Measurements from ENCODE around the gene GANAB. TPM values are rescaled to one million over a fixed set of nuclear protein-coding genes. Genes with fewer than 3 reads are reported as not detected.
A peak's percentile ranks its signal among the peaks of the same experiment; 100 is the strongest.

GANAB gene
- polyA plus RNA-seq, 3 donors: 99.7 to 116 (median 109) TPM

DNA sequence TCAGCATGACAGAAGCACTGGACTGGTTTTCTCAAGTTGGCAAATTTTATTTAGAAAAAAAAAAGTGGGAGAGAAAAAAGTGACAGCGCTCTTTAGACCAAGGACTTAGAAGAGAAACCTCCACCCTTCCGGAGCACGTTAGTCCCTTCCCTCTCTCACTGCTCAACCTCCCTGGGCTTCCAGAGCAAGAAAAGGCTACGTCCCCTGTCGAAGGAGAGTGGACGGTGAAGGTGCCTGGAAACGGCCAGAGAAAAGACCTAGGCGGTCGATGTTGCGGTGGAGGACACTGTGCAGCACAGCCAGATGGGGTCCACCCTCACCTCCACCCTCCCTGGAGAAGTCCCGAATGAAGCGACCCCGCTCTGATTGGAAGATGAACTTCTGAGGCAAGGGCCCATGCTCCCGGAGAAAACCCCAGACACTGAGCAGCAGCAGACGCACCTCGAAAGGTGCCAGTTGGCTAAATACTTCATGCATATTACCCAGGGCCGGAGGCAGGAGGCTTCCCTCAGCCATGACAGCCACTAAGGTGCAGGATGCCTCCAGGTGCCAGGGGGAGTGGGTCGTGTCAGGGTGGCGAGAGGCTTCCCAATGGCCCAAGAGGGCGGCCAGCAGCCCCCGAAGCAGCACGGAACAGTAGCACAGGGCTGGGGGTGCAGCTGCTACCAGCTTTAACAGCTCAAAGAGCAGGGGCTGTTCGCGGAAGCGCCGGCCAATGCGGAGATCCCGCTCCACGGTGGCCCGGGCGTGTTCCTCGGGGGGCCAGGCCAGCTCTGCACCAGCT, 604 bp upstream of the GANAB start:
- intact Hi-C loops (cut with micrococcal nuclease): loop anchor here in 1 of 2 donors (5.0 kb wide), 1 partner anchor 45 kb away; the partner anchor contains the start of gene MTA2
- peak overlapping the region; percentile 96 for H3K9ac ChIP-seq (ENCODE audit: insufficient read depth, low read length, poor library complexity, severe bottlenecking)
- no peaks in the 10 kb centered on the region for H4K20me1 ChIP-seq (ENCODE audit: insufficient read depth, low read length)
- 94% methylated on average over 18 of the region's 32 CpGs for WGBS (ENCODE audit: insufficient coverage)
- no peak overlapping the region for H2AFZ ChIP-seq (ENCODE audit: insufficient read depth, low read depth, low read length, poor library complexity, severe bottlenecking)
- H3K4me3 Mint-ChIP-seq: peak overlapping the region; percentile 42 to 87
- peaks cover 72% of the 10 kb centered on the region for H3K79me2 ChIP-seq (ENCODE audit: insufficient read depth, low read length)
- peaks cover 0 to 4% (median 0%) of the 10 kb centered on the region in 3 donors for H3K27me3 Mint-ChIP-seq (ENCODE audit: low read depth in 3 of 3)
- peak overlapping the region; percentile 74 to 82 for H3K27ac ChIP-seq (ENCODE audit: low read depth in 1 of 2, low read length in 2 of 2)
- peak overlapping the region; percentile 98 for H3K4me2 ChIP-seq (replicated peaks; ENCODE audit: extremely low read depth, low read length, poor library complexity, severe bottlenecking)
- DNase-seq: no peak
- H3K36me3 ChIP-seq (replicated peaks in 1 of 2; ENCODE audit: control insufficient read depth in 1 of 2, insufficient read depth in 2 of 2, low read length in 2 of 2): peaks cover 25 to 45% of the 10 kb centered on the region in 2 donors
- no peaks in the 10 kb centered on the region for H3K27me3 ChIP-seq (ENCODE audit: control insufficient read depth in 2 of 2, insufficient read depth in 2 of 2, low read length in 2 of 2)
- peaks cover 20 to 30% of the 10 kb centered on the region in 2 donors for H3K4me1 ChIP-seq (ENCODE audit: control insufficient read depth in 1 of 2, insufficient read depth in 2 of 2, low read length in 2 of 2)
- TF ChIP-seq, protein P1, sequence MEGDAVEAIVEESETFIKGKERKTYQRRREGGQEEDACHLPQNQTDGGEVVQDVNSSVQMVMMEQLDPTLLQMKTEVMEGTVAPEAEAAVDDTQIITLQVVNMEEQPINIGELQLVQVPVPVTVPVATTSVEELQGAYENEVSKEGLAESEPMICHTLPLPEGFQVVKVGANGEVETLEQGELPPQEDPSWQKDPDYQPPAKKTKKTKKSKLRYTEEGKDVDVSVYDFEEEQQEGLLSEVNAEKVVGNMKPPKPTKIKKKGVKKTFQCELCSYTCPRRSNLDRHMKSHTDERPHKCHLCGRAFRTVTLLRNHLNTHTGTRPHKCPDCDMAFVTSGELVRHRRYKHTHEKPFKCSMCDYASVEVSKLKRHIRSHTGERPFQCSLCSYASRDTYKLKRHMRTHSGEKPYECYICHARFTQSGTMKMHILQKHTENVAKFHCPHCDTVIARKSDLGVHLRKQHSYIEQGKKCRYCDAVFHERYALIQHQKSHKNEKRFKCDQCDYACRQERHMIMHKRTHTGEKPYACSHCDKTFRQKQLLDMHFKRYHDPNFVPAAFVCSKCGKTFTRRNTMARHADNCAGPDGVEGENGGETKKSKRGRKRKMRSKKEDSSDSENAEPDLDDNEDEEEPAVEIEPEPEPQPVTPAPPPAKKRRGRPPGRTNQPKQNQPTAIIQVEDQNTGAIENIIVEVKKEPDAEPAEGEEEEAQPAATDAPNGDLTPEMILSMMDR (IDR thresholded peaks at IDR 0.05): no peak
- H3K9me3 ChIP-seq (replicated peaks in 1 of 2; ENCODE audit: control insufficient read depth in 1 of 2, insufficient read depth in 1 of 2, low read length in 2 of 2): no peaks in the 10 kb centered on the region
- peaks cover 18 to 41% of the 10 kb centered on the region in 2 donors for H3K36me3 Mint-ChIP-seq
- H3K9me3 Mint-ChIP-seq: no peaks in the 10 kb centered on the region
- H3K4me1 Mint-ChIP-seq: peaks cover 21% of the 10 kb centered on the region
- peak overlapping the region; percentile 40 to 93 (median 83) for H3K27ac Mint-ChIP-seq
- H3K4me3 ChIP-seq (replicated peaks in 1 of 3; ENCODE audit: low read depth in 2 of 3, low read length in 3 of 3): peak overlapping the region in 1 of 3 experiments; percentile 91

DNA sequence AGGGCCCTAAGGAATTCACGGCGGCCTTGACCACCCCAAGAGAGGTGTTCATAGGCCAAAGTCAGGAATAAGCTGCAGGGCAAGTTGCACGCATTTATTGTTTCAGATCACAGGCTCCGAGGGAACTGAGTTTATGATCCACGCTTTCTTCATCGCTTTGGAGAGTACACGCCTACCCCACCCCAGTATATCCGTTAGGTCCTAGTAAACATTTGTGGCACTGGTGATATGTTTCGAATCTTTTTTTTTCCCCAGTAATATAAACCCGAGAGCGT, 805 bp downstream of the GANAB start:
- 40% methylated on average over 4 of the region's 11 CpGs for WGBS (ENCODE audit: insufficient coverage)
- Mint-ChIP-seq H3K27me3 (ENCODE audit: low read depth in 3 of 3) (peaks cover 0 to 4% (median 0%) of the 10 kb centered on the region in 3 donors), H3K4me1 (peaks cover 21% of the 10 kb centered on the region), H3K27ac (peak overlapping the region; percentile 85 to 98 (median 91)), H3K36me3 (peaks cover 20 to 41% of the 10 kb centered on the region in 2 donors), H3K9me3 (no peaks in the 10 kb centered on the region), H3K4me3 (peak overlapping the region; percentile 87 to 94)
- peak overlapping the region; percentile 74 to 90 for H3K27ac ChIP-seq (ENCODE audit: low read depth in 1 of 2, low read length in 2 of 2)
- DNase-seq: no peak
- no peaks in the 10 kb centered on the region for H3K27me3 ChIP-seq (ENCODE audit: control insufficient read depth in 2 of 2, insufficient read depth in 2 of 2, low read length in 2 of 2)
- H3K79me2 ChIP-seq (ENCODE audit: insufficient read depth, low read length): peaks cover 72% of the 10 kb centered on the region
- peaks cover 16 to 24% of the 10 kb centered on the region in 2 donors for H3K4me1 ChIP-seq (ENCODE audit: control insufficient read depth in 1 of 2, insufficient read depth in 2 of 2, low read length in 2 of 2)
- peak overlapping the region; percentile 98 for H3K4me2 ChIP-seq (replicated peaks; ENCODE audit: extremely low read depth, low read length, poor library complexity, severe bottlenecking)
- peak overlapping the region; percentile 96 for H3K9ac ChIP-seq (ENCODE audit: insufficient read depth, low read length, poor library complexity, severe bottlenecking)
- intact Hi-C loops (cut with micrococcal nuclease): loop anchor here in 1 of 2 donors (5.0 kb wide), 1 partner anchor 43 kb away; the partner anchor contains the start of gene MTA2
- H3K9me3 ChIP-seq (replicated peaks in 1 of 2; ENCODE audit: control insufficient read depth in 1 of 2, insufficient read depth in 1 of 2, low read length in 2 of 2): no peaks in the 10 kb centered on the region
- TF ChIP-seq, protein P1 (IDR thresholded peaks at IDR 0.05): no peak
- H4K20me1 ChIP-seq (ENCODE audit: insufficient read depth, low read length): peaks cover 4% of the 10 kb centered on the region
- H3K36me3 ChIP-seq (replicated peaks in 1 of 2; ENCODE audit: control insufficient read depth in 1 of 2, insufficient read depth in 2 of 2, low read length in 2 of 2): peaks cover 25 to 45% of the 10 kb centered on the region in 2 donors
- peak overlapping the region; percentile 91 to 99 (median 91) for H3K4me3 ChIP-seq (replicated peaks in 1 of 3; ENCODE audit: low read depth in 2 of 3, low read length in 3 of 3)
- peak overlapping the region; percentile 84 for H2AFZ ChIP-seq (ENCODE audit: insufficient read depth, low read depth, low read length, poor library complexity, severe bottlenecking)
